GM13977 (cell line): ENCODE measurements around the gene AIMP1.

Experiments used
- DNase-seq: peaks from one replicate; pipeline ENCODE4 v3.0.0; 2012; ENCODE audit warnings: low spot score
- CTCF ChIP-seq: IDR thresholded peaks from 2 replicates; pipeline ENCODE4 v1.5.1; 2012; ENCODE audit warnings: mild to moderate bottlenecking, control low read depth; ENCODE audit not compliant: insufficient read depth; ENCODE audit errors: extremely low read depth, missing control alignments
- in situ Hi-C: fragments of 300-500 bp; cut with MboI; formaldehyde crosslinking; loops from one replicate; pipeline ENCODE4 v1.12.0; 2022; ENCODE audit warnings: low sequenced_read_pairs, low pct_unique_long_range_greater_than_20kb, mixed read lengths, inconsistent platforms; ENCODE audit not compliant: unreplicated experiment

Gene AIMP1

GRCh38 chr4:106315968-106316772 is at the start of gene AIMP1, which contains the start of gene TBCK:
TSS of gene AIMP1 (plus strand) at chr4:106316550. CDS start at chr4:106325010, 8,460 bp downstream.
TSS of gene TBCK (minus strand) at chr4:106316209. CDS start at chr4:106308960, 7,249 bp downstream.
- no peak for TF ChIP-seq CTCF
- in situ Hi-C loops = no loop called here

GRCh38 chr4:106268786-106269185 is 47.6 kb upstream of the AIMP1 start:
- DNase-seq = no peak
- TF ChIP-seq CTCF = no peak
- in situ Hi-C loops = no loop called here

More at GRCh38 chr4:106315968-106316772, at the start of gene AIMP1, which contains the start of gene TBCK:
- DNase-seq = peak; percentile 82

- no peak for DNase-seq
- no peak for TF ChIP-seq CTCF
- in situ Hi-C loops = no loop called here
These were observed 46.6 kb upstream of the AIMP1 start for GRCh38 chr4:106269711-106270110.

- no peak for DNase-seq
- in situ Hi-C loops = no loop called here
These were observed 45.6 kb upstream of the AIMP1 start for GRCh38 chr4:106270736-106271135.

GRCh38 chr4:106273831-106274230 is 42.5 kb upstream of the AIMP1 start:
- no peak for DNase-seq
- TF ChIP-seq CTCF = no peak
- in situ Hi-C loops = no loop called here

More at GRCh38 chr4:106270736-106271135, 45.6 kb upstream of the AIMP1 start:
- TF ChIP-seq CTCF = no peak

- in situ Hi-C loops = no loop called here
- no peak for TF ChIP-seq CTCF
- no peak for DNase-seq
These were observed 39.1 kb upstream of the AIMP1 start for GRCh38 chr4:106277140-106277675.
